ENCODE results near the gene ZFAND2B. TPM values are rescaled to one million over a fixed set of nuclear protein-coding genes. Genes with fewer than 3 reads are reported as not detected.

ZFAND2B gene
- total RNA-seq, 1 donor from 2014 or later, result 24.4 TPM

- DNase-seq, result no peak
Measured at GRCh38 chr2:219204425-219205164, 2.0 kb upstream of the ZFAND2B start.

GRCh38 chr2:219205165-219205538 lies 1.4 kb upstream of the ZFAND2B start:
- no peak for DNase-seq

- no peak for DNase-seq
Measured at GRCh38 chr2:219205981-219206327, 628 bp upstream of the ZFAND2B start.

GRCh38 chr2:219207134-219207883 lies 727 bp downstream of the ZFAND2B start:
- no peak for DNase-seq

- DNase-seq, result peak; percentile 19
Measured at GRCh38 chr2:219207884-219208740, 1.5 kb downstream of the ZFAND2B start.

GRCh38 chr2:219209236-219210195 lies 2.9 kb downstream of the ZFAND2B start:
- no peak for DNase-seq

- no peak for DNase-seq
Measured at GRCh38 chr2:219210196-219210885, 3.8 kb downstream of the ZFAND2B start.

- no peak for DNase-seq
Measured at GRCh38 chr2:219210886-219211362, 4.3 kb downstream of the ZFAND2B start.

GRCh38 chr2:219213026-219213415 lies 6.4 kb downstream of the ZFAND2B start:
- DNase-seq, result no peak

- no peak for DNase-seq
Measured at GRCh38 chr2:219213486-219214071, 7.0 kb downstream of the ZFAND2B start.

GRCh38 chr2:219214141-219214540 lies 7.6 kb downstream of the ZFAND2B start:
- no peak for DNase-seq

- no peak for DNase-seq
Measured at GRCh38 chr2:219214786-219215185, 8.2 kb downstream of the ZFAND2B start.

- DNase-seq, result no peak
Measured at GRCh38 chr2:219215871-219216534, 9.4 kb downstream of the ZFAND2B start.

- no peak for DNase-seq
Measured at GRCh38 chr2:219216535-219216915, 9.9 kb downstream of the ZFAND2B start.

GRCh38 chr2:219218217-219218731 lies 11.7 kb downstream of the ZFAND2B start:
- peak; percentile 77 for DNase-seq

- DNase-seq, result peak; percentile 99
Measured at GRCh38 chr2:219218732-219219701, 12.4 kb downstream of the ZFAND2B start, which contains the start of gene ABCB6. Gene ABCB6 (minus strand): TSS chr2:219218958. CDS start chr2:219218673, 285 bp downstream.

- DNase-seq, result no peak
Measured at GRCh38 chr2:219219784-219220532, 13.4 kb downstream of the ZFAND2B start.

Measured in tongue (tissue), 2 donors.